Right atrium auricular region (tissue), 2 donors: ENCODE measurements around the gene CD80. TPM values are rescaled to one million over a fixed set of nuclear protein-coding genes. Genes with fewer than 3 reads are reported as not detected.
"Not testable (repeated sequence)": the region's sequence is repeated elsewhere in the genome, so short reads cannot be mapped to it uniquely, and the experiment has no call there.

Experiments
- DNase-seq: peaks from one replicate; pipeline ENCODE4 v3.0.0-alpha.2; 2019; ENCODE audit warnings: low spot score
- H3K27ac ChIP-seq, 2 donors: fragments of 200-600 bp; sonication (generic); 1 replicate in 1 of 2; 2 replicates in 1 of 2; pipeline ENCODE4 v1.5.1; 2016 to 2019
- H3K27me3 ChIP-seq, 2 donors: fragments of 200-600 bp; sonication (generic); one replicate each; pipeline versions ENCODE4 v1.5.1 to v1.6.0; 2017 to 2019
- H3K36me3 ChIP-seq: fragments of 200-600 bp; sonication (generic); one replicate; pipeline ENCODE4 v1.5.1; 2016
- H3K4me1 ChIP-seq, 2 donors: fragments of 200-600 bp; sonication (generic); one replicate each; pipeline versions ENCODE4 v1.5.1 to v1.6.0; 2017 to 2019
- H3K4me3 ChIP-seq, 2 donors: fragments of 200-600 bp; sonication (generic); 1 replicate in 1 of 2; 2 replicates in 1 of 2; pipeline ENCODE4 v1.5.1; 2017 to 2019; ENCODE audit warnings: mild to moderate bottlenecking in 1 of 2, moderate library complexity in 1 of 2
- H3K9me3 ChIP-seq, 2 donors: fragments of 200-600 bp; sonication (generic); one replicate each; pipeline ENCODE4 v1.5.1; 2019
- CTCF ChIP-seq, 2 donors: fragments of 200-600 bp; sonication (generic); IDR thresholded peaks; one replicate each; pipeline ENCODE4 v1.5.1; 2019; ENCODE audit warnings: antibody characterized with exemption in 2 of 2
- total RNA-seq, 2 donors: library from RNA; depleted of rRNA; stranded (reverse); fragments of >200 nt; gene quantifications; one replicate each; pipeline ENCODE4 v1.1.0, GENCODE V29; 2016

The CD80 gene
- total RNA-seq, 2 donors from 2014 or later = 0.20 to 0.67 TPM

- DNase-seq = no peak
- Histone ChIP-seq H3K4me3 (no peak overlapping the region), H3K27me3 (no peaks in the 10 kb centered on the region), H3K4me1 (peaks cover 0 to 21% of the 10 kb centered on the region in 2 donors), H3K9me3 (no peaks in the 10 kb centered on the region), H3K36me3 (no peaks in the 10 kb centered on the region), H3K27ac (no peak overlapping the region)
- no peak for TF ChIP-seq CTCF (IDR thresholded peaks at IDR 0.05)
Measured at GRCh38 chr3:119575507-119575906, 16.1 kb upstream of the CD80 start.

- no peak for DNase-seq
- no peak for TF ChIP-seq CTCF (IDR thresholded peaks at IDR 0.05)
- Histone ChIP-seq H3K36me3 (no peaks in the 10 kb centered on the region), H3K9me3 (no peaks in the 10 kb centered on the region), H3K27me3 (no peaks in the 10 kb centered on the region), H3K4me1 (peaks cover 0 to 7% of the 10 kb centered on the region in 2 donors), H3K27ac (peak overlapping the region; percentile 33 to 43), H3K4me3 (no peak overlapping the region)
Measured at GRCh38 chr3:119571688-119572087, 12.3 kb upstream of the CD80 start.

DNA sequence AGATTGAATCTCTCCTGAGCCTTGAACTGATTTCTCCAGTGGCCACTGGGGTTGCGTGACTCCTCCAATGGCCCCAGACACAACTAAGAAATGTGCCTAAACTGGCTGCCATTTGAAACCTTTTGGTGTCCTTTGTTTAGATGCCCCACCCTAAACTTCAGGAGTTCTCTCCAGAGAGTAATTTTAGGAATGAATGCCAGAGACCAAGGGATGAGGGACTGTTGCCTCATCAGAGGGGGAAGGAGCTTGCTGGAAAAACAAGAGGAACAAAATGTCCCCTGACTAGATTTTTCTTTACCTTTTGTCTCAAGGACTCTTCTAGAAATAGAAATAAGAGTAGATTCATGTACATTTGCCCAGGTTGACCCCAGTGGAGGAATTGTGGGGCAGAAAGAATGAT is 11.8 kb upstream of the CD80 start:
- TF ChIP-seq CTCF (IDR thresholded peaks at IDR 0.05) = no peak
- Histone ChIP-seq H3K4me3 (no peak overlapping the region), H3K4me1 (peaks cover 0 to 7% of the 10 kb centered on the region in 2 donors), H3K9me3 (no peaks in the 10 kb centered on the region), H3K27me3 (no peaks in the 10 kb centered on the region), H3K27ac (peak overlapping the region; percentile 33 to 43), H3K36me3 (no peaks in the 10 kb centered on the region)
- no peak for DNase-seq

- H3K27ac ChIP-seq = peak overlapping the region in 1 of 2 donors; percentile 43
- no peak for DNase-seq
- no peak overlapping the region for H3K4me3 ChIP-seq
- no peak for TF ChIP-seq CTCF (IDR thresholded peaks at IDR 0.05)
- no peaks in the 10 kb centered on the region for H3K27me3 ChIP-seq
- no peaks in the 10 kb centered on the region for H3K36me3 ChIP-seq
- no peaks in the 10 kb centered on the region for H3K9me3 ChIP-seq
- peaks cover 0 to 7% of the 10 kb centered on the region in 2 donors for H3K4me1 ChIP-seq
Measured at GRCh38 chr3:119570229-119570628, 10.8 kb upstream of the CD80 start.

DNA sequence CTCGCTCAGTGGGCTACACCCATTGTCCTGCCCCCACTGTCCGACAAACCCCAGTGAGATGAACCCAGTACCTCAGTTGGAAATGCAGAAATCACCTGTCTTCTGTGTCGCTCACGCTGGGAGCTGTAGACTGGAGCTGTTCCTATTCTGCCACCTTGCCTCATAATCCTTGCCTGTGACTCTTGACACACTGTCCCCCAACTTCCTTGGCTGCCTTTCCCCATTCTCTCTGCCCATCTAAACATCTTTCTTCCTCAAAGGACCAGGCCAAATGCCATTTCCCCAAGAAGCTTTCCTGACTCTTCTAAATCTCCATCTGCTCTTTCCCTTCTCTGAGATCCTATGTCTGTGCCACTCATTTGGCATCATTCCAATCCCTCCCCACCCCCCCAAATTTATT is 9.7 kb upstream of the CD80 start:
- DNase-seq = no peak
- Histone ChIP-seq H3K27me3 (no peaks in the 10 kb centered on the region), H3K9me3 (no peaks in the 10 kb centered on the region), H3K27ac (no peak overlapping the region), H3K4me3 (no peak overlapping the region), H3K36me3 (no peaks in the 10 kb centered on the region), H3K4me1 (peaks cover 0 to 7% of the 10 kb centered on the region in 2 donors)
- no peak for TF ChIP-seq CTCF (IDR thresholded peaks at IDR 0.05)

- not testable (repeated sequence) for H3K4me1 ChIP-seq, H3K27me3 ChIP-seq, H3K36me3 ChIP-seq, H3K4me3 ChIP-seq, DNase-seq, H3K9me3 ChIP-seq, H3K27ac ChIP-seq
Measured at GRCh38 chr3:119563334-119563733, 3.9 kb upstream of the CD80 start.
